LNCaP clone FGC (cell line): ENCODE results near the gene ITPRIP.

Experiments
- DNase-seq: peaks from one replicate; pipeline ENCODE4 v3.0.0-alpha.2; 2011; ENCODE audit warnings: low read depth
- H3K4me3 ChIP-seq: 2 replicates; pipeline ENCODE4 v1.5.1; 2011; ENCODE audit warnings: mild to moderate bottlenecking, low read depth, low read length, control low read depth
- CTCF ChIP-seq: IDR thresholded peaks from 2 replicates; pipeline ENCODE4 v1.5.1; 2012; ENCODE audit warnings: mild to moderate bottlenecking; ENCODE audit not compliant: control insufficient read depth, insufficient read depth; ENCODE audit errors: extremely low read depth

The ITPRIP gene

GRCh38 chr10:104337985-104338735 lies at the start of gene ITPRIP:
Gene ITPRIP (minus strand): TSS chr10:104338465. CDS start chr10:104316051, 22,414 bp downstream.
- no peak for DNase-seq
- peak within 1 kb of the TSS; percentile 71 for H3K4me3 ChIP-seq
- no peak for TF ChIP-seq CTCF

GRCh38 chr10:104387130-104387888 lies 49.0 kb upstream of the ITPRIP start:
- DNase-seq: no peak
- TF ChIP-seq CTCF: no peak

GRCh38 chr10:104380336-104380735 lies 42.1 kb upstream of the ITPRIP start:
- no peak overlapping the region for H3K4me3 ChIP-seq
- no peak for DNase-seq
- TF ChIP-seq CTCF: no peak

More at GRCh38 chr10:104387130-104387888, 49.0 kb upstream of the ITPRIP start:
- H3K4me3 ChIP-seq: no peak overlapping the region

- H3K4me3 ChIP-seq: no peak overlapping the region
- no peak for DNase-seq
- TF ChIP-seq CTCF: no peak
Measured at GRCh38 chr10:104376784-104377300, 38.6 kb upstream of the ITPRIP start.

GRCh38 chr10:104374591-104374990 lies 36.3 kb upstream of the ITPRIP start:
- DNase-seq: no peak
- TF ChIP-seq CTCF: no peak
- no peak overlapping the region for H3K4me3 ChIP-seq

GRCh38 chr10:104371753-104372152 lies 33.5 kb upstream of the ITPRIP start:
- no peak for TF ChIP-seq CTCF
- H3K4me3 ChIP-seq: no peak overlapping the region
- DNase-seq: no peak
